Fibroblast of skin of right biceps (primary cell): ENCODE results near the gene AUH.
"Not testable (repeated sequence)": the region's sequence is repeated elsewhere in the genome, so short reads cannot be mapped to it uniquely, and the experiment has no call there.

Source experiments
- DNase-seq: peaks from one replicate; pipeline ENCODE4 v3.0.0-alpha.2; 2013

The AUH gene

DNA sequence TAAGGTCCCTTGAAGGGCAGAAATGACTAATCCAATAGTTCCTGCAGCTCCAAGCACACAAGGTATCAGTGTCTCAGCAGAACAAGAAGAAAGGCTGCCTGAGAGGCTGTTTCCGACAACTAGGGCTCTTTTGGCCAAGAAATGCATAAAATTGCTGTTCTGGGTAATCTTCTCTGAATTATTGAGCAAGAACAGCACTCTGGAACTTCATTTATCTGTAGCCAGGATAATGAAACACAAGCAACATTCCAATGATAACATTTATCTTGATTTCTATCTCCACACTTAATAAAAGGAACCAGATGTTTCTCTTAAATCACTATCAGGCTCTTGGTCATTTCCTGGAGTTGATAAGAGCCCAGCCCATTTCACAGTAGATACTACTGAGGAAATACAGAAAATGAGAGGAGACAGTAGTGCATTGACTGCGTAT, 17.0 kb upstream of the AUH start:
- DNase-seq, result peak; percentile 74

GRCh38 chr9:91378054-91378453, 16.3 kb upstream of the AUH start:
- DNase-seq, result not testable (repeated sequence)

GRCh38 chr9:91376239-91376638, 14.5 kb upstream of the AUH start:
- DNase-seq, result peak; percentile 68

DNA sequence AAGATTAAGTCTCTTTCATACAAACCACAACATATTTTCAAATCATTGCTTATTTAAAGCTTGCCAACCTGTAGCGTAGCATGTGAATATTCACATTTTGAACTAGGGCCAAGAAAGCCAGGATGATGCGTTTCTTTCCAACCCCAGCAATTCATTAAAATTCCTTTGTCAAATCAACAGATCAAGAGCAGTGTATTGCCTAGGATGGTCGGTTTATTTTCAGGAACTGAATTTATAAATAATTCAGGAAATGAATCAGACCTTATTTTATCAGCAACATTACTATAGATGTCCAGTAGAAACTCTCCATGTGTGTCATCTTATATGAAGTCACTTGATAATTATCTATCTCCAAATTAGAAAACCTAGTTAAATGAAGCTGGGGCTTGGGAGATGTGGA, 13.2 kb upstream of the AUH start:
- DNase-seq, result peak; percentile 96

DNA sequence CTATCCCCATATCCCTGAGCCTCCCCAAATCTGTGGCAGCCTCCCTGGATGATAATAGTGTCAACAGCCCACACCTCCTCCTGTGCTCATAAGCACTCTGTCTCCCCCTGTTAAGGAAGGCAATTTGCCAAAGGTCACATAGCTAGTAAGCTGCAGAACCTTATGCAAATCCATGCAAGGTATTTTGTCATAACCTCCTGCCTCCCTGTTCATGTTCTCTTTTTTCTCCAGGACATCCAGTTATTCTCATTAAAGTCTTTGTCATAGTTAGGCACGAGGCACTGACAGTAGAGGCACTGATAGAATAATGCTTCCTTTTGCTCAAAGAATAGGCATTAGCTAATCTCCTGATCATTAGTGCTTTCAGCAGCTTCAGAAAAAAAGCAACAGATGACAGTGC, 10.2 kb upstream of the AUH start:
- DNase-seq, result no peak

GRCh38 chr9:91370006-91370405, 8.3 kb upstream of the AUH start:
- not testable (repeated sequence) for DNase-seq

DNA sequence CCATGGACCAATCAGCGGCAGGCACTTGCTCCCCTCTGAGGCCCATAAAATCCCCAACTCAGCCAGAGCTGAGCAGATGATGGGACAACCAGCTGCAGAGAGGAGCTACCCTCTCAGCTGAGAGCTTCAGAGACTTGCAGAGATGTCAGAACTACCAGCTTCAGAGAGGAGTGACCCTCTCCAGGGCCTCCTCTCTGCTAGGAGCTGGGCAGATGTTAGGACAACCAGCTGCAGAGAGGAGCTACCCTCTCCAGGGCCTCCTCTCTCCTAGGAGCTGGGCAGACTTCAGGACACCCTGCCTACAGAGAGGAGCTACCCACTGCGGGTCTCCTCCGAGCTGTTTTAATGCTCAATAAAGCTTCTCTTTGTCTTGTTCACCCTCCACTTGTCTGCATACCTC, 3.0 kb upstream of the AUH start:
- no peak for DNase-seq

DNA sequence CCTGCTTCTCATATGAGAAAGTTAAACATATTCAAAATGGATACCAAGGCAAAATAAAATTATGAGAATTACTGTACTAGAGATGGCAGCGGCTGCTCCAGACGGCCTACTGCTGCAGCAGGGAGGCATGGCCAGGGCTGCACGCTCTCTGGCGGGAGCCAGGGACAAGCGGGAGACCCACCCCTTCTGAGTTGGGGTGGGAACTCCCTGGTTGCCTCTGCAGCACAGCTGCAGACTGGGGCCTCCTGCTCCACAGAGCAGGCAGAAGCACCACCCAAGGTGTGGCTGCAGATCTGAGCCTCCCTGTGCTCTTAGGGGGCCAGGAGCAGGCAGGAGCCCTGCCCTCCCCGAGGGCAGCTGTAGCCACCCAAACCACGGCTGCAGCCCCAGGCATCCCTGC, 2.3 kb upstream of the AUH start:
- DNase-seq, result no peak

DNA sequence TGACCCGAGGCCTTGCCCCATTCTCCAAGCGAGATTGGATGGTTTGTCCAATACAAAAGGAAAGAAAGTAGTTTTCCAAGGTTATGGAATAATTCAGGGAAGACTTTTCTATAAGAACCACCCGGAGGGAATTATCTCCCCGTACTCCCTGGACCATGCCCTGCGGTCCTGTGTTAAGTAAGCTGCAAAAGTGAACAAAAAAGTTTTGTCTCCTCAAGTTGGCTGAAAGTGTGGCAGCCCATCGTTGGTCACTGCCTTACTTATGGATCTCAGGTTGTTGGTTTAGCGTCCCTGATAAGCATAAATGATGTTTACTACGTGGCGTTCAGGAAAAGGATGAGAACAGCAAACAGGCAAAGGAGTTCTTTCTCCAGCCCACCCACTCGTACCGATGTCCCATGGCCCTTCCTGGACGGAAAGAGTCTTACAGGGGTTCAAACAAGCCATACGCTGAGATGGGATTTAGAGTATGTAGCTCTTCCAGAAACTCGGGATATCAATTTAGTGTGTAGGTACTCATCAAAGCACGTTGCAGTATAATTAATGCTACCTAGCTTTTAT, 413 bp upstream of the AUH start:
- DNase-seq, result no peak

GRCh38 chr9:91360551-91361290, 997 bp downstream of the AUH start:
- no peak for DNase-seq

DNA sequence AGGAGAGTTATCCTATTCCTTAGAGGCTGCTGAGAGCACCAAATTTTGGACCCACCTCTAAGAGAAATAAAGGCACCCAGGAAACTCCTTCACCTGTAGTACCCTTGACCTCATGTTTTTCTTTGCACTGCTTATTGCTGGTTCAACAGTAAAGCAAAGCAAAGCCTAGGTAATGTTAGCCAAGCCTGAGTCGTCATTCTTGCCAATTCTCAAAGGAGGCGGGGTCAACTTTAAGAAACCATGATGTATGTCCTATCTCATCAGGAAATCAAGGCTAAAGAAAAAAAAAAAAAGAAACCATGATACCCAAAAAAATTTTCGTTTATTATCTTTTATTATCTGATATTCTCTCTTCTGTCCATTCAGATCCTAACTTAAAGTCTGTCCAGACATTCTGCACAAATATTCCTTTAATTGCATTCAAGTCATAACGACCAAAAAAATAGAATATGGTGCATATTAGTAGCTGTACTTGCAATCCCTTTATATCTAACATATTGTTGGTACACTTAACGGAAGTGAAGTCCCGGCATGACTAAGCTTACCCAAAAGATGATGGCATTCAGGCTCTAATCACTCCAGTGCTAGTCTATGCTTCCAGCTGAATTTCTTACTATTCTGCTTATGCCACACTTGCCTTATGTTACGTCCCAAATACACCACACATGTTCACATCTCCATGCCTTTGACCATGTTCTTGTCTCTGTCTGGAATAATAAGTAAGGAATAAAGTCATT, 1.8 kb downstream of the AUH start:
- DNase-seq, result no peak

DNA sequence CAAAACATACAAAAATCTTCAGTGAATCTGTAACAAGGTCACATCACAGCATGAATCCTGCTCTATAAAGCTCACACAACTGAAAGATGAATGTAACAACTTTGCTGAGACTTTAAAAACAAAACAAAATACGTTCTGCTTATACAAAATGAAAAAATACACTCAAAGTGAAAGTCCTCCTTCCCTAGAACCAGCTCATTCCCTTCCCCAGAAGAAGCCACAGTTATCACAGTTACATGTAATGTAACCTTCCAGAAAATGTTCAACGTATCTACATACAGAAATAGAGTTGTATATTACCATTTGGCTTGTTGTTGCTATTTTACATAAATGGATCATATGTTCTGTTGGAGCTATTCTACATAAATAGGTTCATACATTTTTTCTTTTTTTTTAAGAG, 2.6 kb downstream of the AUH start:
- no peak for DNase-seq

DNA sequence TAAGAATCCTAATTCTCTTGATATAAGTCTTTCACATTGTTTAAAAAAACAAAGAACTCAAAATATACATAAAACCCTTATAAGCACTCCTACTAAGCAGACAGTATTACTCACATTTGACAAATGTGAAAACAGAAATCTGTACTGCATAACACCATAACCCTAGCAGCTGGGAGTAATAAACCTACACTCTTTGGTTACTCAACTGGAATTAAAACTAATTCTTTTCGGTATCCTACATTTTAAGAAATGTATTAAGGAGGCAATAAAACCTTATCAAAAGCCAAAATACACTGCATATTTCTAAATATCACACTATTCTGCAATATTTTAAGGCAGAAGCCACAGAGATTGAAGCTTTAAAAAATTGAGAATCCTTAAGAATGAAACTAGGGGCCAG, 6.8 kb downstream of the AUH start:
- DNase-seq, result no peak

GRCh38 chr9:91349115-91349555, 12.6 kb downstream of the AUH start:
- no peak for DNase-seq

- DNase-seq, result no peak
These were observed 13.4 kb downstream of the AUH start for GRCh38 chr9:91348191-91348807.

- no peak for DNase-seq
These were observed 14.3 kb downstream of the AUH start for GRCh38 chr9:91347377-91347776.

- DNase-seq, result no peak
These were observed 15.1 kb downstream of the AUH start for GRCh38 chr9:91346644-91347043.

- no peak for DNase-seq
These were observed 15.7 kb downstream of the AUH start for GRCh38 chr9:91345978-91346377.

DNA sequence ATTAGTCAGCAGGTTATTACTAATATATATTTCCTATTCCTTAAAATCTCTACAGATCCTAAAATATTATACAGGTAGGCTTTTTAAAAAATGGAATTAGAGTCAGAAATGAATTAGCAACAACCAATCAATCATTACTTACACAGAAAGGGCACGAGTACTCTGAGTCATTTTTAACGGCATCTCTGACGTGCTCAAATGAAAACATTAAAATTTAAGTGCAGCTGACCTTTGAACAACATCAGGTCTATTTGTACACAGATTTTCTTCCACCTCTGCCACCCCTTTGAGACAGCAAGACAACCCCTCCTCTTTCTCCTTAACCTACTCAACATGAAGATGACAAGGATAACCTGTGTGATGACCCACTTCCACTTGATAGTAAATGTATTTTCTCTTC, 19.1 kb downstream of the AUH start:
- DNase-seq, result no peak

DNA sequence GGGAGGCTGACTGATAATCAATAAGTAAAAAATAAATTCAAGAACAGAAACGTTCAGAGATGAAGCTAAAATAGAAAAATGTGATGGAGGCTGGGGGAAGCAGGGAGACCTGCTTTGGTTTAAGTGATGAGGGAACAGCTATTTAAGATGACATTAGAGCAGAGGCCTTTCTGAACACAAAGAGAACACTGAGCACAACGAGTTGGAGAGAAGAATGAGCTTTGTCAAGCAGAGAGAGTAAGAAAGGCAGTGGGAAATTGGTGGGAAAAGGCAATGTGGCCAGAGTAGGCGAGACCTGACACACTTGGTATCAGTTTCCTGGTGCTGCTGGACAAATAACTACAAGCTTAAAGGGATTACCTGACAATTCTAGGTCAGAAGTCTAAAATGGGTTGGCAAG, 20.0 kb downstream of the AUH start:
- no peak for DNase-seq

GRCh38 chr9:91341258-91341746, 20.4 kb downstream of the AUH start:
- DNase-seq, result no peak

- no peak for DNase-seq
These were observed 21.2 kb downstream of the AUH start for GRCh38 chr9:91340395-91340967.

- DNase-seq, result no peak
These were observed 23.0 kb downstream of the AUH start for GRCh38 chr9:91338681-91339080.
